Dendritic cell treated with granulocyte-macrophage colony-stimulating factor and Interleukin-4, amounts not matched to agents 40 ng/mL and 50 ng/mL, for 4 days (primary cell): ENCODE data around the gene CAPN3.

ENCODE experiments used
- H3K27ac Mint-ChIP-seq: one replicate; pipeline ENCODE4 v1.8.0; 2022; ENCODE audit warnings: mild to moderate bottlenecking, mixed read lengths
- H3K27me3 Mint-ChIP-seq: one replicate; pipeline ENCODE4 v1.8.0; 2022; ENCODE audit warnings: mild to moderate bottlenecking, mixed read lengths
- H3K36me3 Mint-ChIP-seq: one replicate; pipeline ENCODE4 v1.8.0; 2022; ENCODE audit warnings: low read depth, mixed read lengths
- H3K4me1 Mint-ChIP-seq: one replicate; pipeline ENCODE4 v1.8.0; 2022; ENCODE audit warnings: low read depth, mixed read lengths
- H3K4me3 Mint-ChIP-seq: one replicate; pipeline ENCODE4 v1.8.0; 2022; ENCODE audit warnings: mild to moderate bottlenecking, moderate library complexity, mixed read lengths
- H3K9me3 Mint-ChIP-seq: one replicate; pipeline ENCODE4 v1.8.0; 2022; ENCODE audit warnings: mixed read lengths
- intact Hi-C: fragments of 100-400 bp; cut with micrococcal nuclease; formaldehyde crosslinking; loops from one replicate; pipeline ENCODE4 v1.15.0; 2022

CAPN3 gene

DNA sequence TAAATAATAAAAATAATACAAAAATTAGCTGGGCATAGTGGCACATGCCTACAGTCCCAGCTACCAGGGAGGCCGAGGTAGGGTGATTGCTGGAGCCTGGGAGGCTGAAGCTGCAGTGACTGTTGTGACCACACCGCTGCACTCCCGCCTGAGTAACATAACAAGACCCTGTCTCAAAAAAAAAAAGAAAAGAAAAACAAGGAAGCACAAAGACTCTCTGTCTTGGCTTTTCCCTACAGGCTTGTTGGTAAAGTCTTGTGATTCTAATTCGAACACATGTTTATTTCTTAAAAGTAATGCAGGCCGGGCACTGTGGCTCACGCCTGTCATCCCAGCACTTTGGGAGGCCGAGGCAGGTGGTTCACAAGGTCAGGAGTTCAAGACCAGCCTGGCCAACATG, 60.1 kb downstream of the CAPN3 start:
- Mint-ChIP-seq H3K27ac (no peak overlapping the region), H3K4me3 (no peak overlapping the region), H3K36me3 (peaks cover 96% of the 10 kb centered on the region), H3K9me3 (no peaks in the 10 kb centered on the region), H3K27me3 (no peaks in the 10 kb centered on the region), H3K4me1 (no peaks in the 10 kb centered on the region)
- intact Hi-C loops: no loop called here

DNA sequence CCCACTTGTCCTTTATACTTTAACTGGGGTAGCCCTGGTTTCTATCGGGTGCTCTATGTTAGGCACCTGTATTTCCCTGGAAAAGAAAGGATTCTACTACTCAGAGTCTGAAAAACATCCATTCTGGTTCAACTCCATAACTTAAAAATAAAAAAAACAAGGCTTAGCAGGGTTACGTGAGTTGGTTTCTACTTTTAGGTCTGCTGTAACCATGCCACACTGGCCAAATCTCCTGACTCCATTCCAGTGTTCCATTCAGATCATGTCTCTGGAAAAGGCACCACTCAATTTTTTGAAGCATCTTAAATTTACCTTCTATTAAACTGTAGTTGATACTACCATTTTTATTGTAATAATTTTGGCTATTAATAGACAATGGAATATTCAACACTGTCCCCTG, 62.1 kb downstream of the CAPN3 start:
- Mint-ChIP-seq H3K4me3 (no peak overlapping the region), H3K9me3 (no peaks in the 10 kb centered on the region), H3K27me3 (no peaks in the 10 kb centered on the region), H3K27ac (no peak overlapping the region), H3K36me3 (peaks cover 96% of the 10 kb centered on the region), H3K4me1 (no peaks in the 10 kb centered on the region)
- intact Hi-C loops: loop anchor here (10.0 kb wide), 1 partner anchor 127 kb away; no protein-coding TSS in a partner anchor

DNA sequence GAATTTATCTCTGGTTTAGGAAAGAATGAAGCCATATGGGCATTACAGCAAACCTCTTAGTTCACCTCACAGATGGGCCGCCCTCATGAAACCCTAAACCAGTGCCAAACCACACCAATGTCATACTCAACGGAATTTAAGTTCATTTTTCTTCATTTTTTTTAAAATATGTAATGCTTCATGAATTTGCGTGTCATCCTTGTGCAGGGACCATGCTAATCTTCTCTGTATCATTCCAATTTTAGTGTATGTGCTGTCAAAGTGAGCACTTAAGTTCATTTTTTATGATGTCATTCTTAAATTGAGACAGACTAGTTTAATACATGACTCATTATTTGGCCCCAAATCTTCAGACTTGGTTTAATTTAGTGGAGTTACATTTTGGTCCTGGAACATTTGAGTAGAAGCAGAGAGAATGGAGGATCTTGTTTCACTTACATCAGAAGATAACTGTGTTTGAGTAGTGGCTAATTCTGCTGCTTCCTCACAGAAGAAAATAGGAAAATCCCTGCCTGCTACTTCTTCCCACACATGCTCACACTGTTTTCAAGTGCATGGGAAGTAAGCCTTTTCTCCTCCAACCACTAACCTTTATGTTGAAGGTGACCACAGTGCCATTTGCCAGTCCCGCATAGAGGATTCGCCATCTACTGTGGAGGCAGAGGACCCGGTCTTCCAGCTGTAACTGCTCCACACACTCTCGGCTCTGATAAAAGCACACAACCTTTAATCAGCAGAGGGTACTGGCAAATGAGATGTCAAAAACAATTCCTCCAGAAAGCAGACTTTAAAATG, 68.3 kb downstream of the CAPN3 start:
- peaks cover 97% of the 10 kb centered on the region for H3K36me3 Mint-ChIP-seq
- no peaks in the 10 kb centered on the region for H3K9me3 Mint-ChIP-seq
- no peak overlapping the region for H3K4me3 Mint-ChIP-seq
- no peak overlapping the region for H3K27ac Mint-ChIP-seq
- no peaks in the 10 kb centered on the region for H3K4me1 Mint-ChIP-seq
- H3K27me3 Mint-ChIP-seq: no peaks in the 10 kb centered on the region
- intact Hi-C loops: loop anchor here (10.0 kb wide), 1 partner anchor 133 kb away; no protein-coding TSS in a partner anchor

DNA sequence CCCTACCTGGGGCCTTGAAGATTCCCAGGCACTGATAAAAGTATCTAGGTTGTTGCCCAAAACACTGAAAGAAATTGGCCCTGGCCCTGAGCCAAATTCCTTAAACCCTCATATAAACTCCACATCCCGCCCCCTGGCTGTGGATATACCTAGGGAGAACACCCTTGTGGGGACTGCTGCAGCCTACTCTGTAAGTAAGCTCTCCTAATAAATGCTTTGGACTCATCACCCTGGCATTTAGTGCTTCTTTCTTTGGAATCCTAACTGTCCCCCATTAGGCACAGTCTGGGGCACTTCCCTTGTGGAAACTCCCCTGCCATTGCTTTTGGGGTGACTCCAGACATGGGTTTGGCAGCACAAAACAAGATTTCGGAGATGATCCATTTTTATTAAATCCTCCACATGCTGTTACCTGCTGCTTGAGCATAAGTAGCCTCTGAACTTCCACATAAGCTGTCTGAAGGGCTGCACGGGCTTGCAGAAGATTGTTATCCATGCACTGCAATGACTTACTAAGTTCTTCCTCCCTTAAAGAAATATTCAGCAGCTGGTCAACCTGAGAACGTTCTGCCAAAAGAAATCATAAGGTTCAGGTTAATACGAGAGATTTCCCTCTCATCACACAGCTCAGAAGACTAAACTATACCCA, 85.2 kb downstream of the CAPN3 start:
- peaks cover 87% of the 10 kb centered on the region for H3K36me3 Mint-ChIP-seq

DNA sequence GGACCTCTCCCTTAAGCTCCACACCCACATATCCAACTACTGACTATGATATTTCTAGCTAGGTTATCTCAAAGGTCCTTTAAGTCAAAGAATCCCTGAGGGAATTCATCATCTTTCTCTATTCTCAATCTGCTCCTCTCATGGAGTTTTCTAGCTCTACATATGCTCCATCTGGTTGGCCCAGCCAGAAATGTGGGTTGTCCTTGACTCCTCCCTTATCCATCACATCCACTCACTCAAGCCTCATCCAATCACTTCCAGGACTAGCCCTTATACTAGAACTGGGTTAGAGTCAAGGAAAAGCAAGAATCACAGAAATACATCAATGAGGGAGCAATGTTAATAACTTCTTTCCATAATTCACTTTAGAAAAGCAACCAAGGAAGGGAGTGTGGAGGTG, 86.2 kb downstream of the CAPN3 start:
- Mint-ChIP-seq H3K36me3 (peaks cover 90% of the 10 kb centered on the region), H3K27ac (no peak overlapping the region), H3K9me3 (no peaks in the 10 kb centered on the region), H3K4me3 (no peak overlapping the region), H3K27me3 (no peaks in the 10 kb centered on the region), H3K4me1 (no peaks in the 10 kb centered on the region)
- intact Hi-C loops: no loop called here

More for the DNA sequence above, 85.2 kb downstream of the CAPN3 start:
- no peak overlapping the region for H3K27ac Mint-ChIP-seq
- intact Hi-C loops: no loop called here
- no peak overlapping the region for H3K4me3 Mint-ChIP-seq
- H3K9me3 Mint-ChIP-seq: no peaks in the 10 kb centered on the region
- H3K4me1 Mint-ChIP-seq: no peaks in the 10 kb centered on the region
- no peaks in the 10 kb centered on the region for H3K27me3 Mint-ChIP-seq

DNA sequence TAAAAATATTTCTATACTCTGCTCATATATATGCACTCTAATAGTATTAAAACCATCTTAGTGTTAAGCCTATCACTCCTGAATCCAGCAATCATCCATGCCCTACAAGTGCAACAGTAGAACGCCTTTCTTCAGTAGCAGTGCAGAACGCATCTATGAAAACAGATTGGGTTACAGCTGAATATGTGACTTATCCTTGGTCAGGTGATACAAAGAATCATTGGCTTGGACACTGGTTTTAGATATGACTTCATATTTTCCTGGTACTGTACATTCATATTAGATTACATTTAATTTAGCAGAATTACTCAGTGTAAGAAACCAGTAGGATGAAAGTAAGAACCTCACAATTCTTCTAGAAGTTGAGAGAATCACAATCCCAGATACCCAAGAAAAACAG, 88.3 kb downstream of the CAPN3 start:
- intact Hi-C loops: no loop called here
- Mint-ChIP-seq H3K4me3 (no peak overlapping the region), H3K27ac (no peak overlapping the region), H3K27me3 (no peaks in the 10 kb centered on the region), H3K4me1 (no peaks in the 10 kb centered on the region), H3K36me3 (peaks cover 92% of the 10 kb centered on the region), H3K9me3 (no peaks in the 10 kb centered on the region)

DNA sequence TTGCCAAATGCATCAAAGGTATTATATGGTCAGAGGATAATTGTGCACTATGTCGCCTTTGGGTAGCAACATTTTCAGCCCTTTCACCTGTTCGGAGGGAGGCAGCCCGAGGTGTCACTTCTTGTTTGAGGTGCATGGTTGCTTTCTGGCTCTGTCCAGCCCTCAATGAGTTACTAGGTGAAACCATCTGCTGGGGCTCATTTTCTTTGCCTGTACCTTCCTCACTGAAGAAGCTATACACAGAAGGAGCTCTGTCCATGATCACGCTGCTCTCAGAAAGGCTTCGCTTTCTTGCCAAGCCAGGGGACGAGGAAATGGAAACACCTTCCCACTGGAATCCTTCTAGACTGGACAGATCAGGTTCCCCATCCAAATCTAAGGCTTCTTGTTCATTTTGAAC, 89.0 kb downstream of the CAPN3 start:
- H3K36me3 Mint-ChIP-seq: peaks cover 88% of the 10 kb centered on the region
- no peaks in the 10 kb centered on the region for H3K27me3 Mint-ChIP-seq
- no peaks in the 10 kb centered on the region for H3K9me3 Mint-ChIP-seq
- no peak overlapping the region for H3K4me3 Mint-ChIP-seq
- H3K4me1 Mint-ChIP-seq: no peaks in the 10 kb centered on the region
- no peak overlapping the region for H3K27ac Mint-ChIP-seq
- intact Hi-C loops: no loop called here

DNA sequence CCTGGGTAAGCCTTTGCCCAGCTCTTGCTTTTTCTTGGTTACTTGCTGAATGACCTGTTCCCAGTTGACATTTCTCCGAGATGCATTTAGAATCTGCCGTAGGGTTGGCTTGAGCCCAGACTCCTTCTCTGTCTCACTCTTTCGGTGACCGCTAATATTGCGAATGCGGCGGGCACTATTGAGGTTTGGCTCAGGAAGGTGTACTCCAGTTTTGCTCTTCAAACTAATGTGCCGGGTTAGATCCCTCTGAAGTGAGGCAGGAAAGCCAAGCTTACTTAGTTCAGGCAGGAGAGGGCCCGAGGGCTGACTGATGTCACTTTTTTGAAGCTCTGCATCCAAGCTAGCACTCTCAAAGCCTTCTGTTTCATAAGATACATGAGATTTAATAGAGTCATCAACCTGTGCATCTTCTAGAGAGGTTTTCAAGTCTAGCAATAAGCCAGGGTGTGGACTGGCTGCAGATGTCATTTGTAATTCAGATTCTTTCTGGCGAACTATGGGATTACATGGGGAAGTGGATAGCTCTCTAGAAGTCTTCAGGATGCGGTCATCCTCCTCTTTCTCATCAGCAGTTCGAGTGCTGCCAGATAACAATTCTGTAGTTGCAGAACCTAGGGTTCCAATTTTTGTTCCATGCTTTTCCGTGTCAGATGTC, 90.6 kb downstream of the CAPN3 start:
- H3K36me3 Mint-ChIP-seq: peaks cover 88% of the 10 kb centered on the region
- no peaks in the 10 kb centered on the region for H3K27me3 Mint-ChIP-seq

DNA sequence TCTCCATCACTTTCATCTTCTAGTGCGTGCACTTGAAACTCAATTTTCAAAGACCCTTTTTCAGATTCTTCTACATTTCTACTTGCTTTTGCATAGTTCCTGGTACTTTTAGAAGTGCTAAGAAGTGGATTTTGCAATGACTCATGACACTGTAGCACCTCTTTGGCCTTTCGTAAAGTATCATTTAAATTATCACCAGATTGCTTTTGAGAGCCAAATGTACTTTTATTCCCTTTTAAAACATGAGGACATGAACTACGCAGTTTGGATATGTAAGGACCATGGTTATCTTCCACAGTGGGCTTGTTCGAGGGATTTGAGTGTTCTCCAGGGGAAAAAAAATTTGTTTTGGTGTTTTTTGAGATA, 91.1 kb downstream of the CAPN3 start:
- no peaks in the 10 kb centered on the region for H3K9me3 Mint-ChIP-seq
- no peaks in the 10 kb centered on the region for H3K4me1 Mint-ChIP-seq
- no peaks in the 10 kb centered on the region for H3K27me3 Mint-ChIP-seq
- intact Hi-C loops: no loop called here
- no peak overlapping the region for H3K4me3 Mint-ChIP-seq
- H3K36me3 Mint-ChIP-seq: peaks cover 84% of the 10 kb centered on the region
- no peak overlapping the region for H3K27ac Mint-ChIP-seq

More for the DNA sequence above, 90.6 kb downstream of the CAPN3 start:
- Mint-ChIP-seq H3K27ac (no peak overlapping the region), H3K4me1 (no peaks in the 10 kb centered on the region), H3K4me3 (no peak overlapping the region), H3K9me3 (no peaks in the 10 kb centered on the region)
- intact Hi-C loops: no loop called here

DNA sequence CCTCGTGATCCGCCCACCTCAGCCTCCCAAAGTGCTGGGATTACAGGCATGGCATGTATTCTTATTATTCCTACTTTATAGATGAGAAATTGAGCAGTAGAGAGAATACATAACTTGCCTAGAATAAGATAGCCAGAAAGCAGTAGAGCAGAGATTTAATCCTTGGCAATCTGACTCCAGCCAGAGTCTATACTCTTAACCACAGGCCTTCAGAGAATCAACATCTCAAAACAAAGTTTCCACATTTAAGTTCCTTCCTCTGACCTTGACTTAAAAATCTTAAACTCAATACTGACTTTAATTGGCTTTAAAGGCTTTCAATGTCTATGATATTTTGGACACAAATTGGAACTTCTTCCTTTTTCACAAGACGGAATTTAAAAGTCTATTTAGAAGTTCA, 94.5 kb downstream of the CAPN3 start:
- Mint-ChIP-seq H3K4me1 (peaks cover 17% of the 10 kb centered on the region), H3K27me3 (no peaks in the 10 kb centered on the region), H3K36me3 (peaks cover 79% of the 10 kb centered on the region), H3K27ac (no peak overlapping the region), H3K4me3 (no peak overlapping the region), H3K9me3 (no peaks in the 10 kb centered on the region)
- intact Hi-C loops: no loop called here

DNA sequence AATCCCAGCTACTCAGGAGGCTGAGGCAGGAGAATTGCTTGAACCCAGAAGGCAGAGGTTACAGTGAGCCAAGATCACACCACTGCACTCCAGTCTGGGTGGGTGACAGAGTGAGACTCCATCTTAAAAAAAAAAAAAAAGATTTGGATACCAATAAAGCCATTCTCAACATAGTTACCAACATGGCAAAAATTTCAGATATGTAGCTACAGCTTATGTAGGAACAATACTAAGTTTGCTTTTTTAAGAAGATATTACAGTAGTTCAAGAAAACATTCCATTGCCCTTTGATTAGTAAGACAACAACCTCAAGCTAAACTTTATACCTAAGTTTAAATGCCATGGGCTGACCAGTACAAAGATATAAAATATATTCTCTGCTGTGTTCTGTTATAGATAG, 97.2 kb downstream of the CAPN3 start:
- H3K27ac Mint-ChIP-seq: peak overlapping the region; percentile 67
- no peaks in the 10 kb centered on the region for H3K9me3 Mint-ChIP-seq
- H3K36me3 Mint-ChIP-seq: peaks cover 70% of the 10 kb centered on the region
- no peak overlapping the region for H3K4me3 Mint-ChIP-seq
- peaks cover 17% of the 10 kb centered on the region for H3K4me1 Mint-ChIP-seq
- no peaks in the 10 kb centered on the region for H3K27me3 Mint-ChIP-seq
- intact Hi-C loops: no loop called here

DNA sequence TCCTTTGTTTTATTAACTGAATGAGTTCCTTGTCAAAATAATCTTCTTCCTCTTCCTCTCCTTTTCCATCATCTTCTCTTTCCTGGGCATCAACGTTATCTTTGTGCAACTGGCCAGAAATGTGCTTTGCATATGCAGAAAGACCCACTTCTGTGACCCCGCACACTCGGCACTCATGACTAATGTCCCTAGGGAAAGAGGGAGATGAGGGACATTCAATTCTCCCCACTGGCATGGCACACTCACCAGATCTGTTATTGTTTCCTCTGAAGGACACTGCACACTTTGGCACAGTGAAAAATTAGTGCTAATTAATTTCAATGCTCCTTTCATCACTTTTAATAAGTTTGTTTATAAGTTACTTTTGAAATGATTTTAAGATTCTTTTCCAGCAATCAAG, 97.7 kb downstream of the CAPN3 start:
- Mint-ChIP-seq H3K27me3 (no peaks in the 10 kb centered on the region), H3K9me3 (no peaks in the 10 kb centered on the region), H3K27ac (peak overlapping the region; percentile 67), H3K4me1 (peaks cover 17% of the 10 kb centered on the region), H3K36me3 (peaks cover 70% of the 10 kb centered on the region), H3K4me3 (no peak overlapping the region)
- intact Hi-C loops: no loop called here

DNA sequence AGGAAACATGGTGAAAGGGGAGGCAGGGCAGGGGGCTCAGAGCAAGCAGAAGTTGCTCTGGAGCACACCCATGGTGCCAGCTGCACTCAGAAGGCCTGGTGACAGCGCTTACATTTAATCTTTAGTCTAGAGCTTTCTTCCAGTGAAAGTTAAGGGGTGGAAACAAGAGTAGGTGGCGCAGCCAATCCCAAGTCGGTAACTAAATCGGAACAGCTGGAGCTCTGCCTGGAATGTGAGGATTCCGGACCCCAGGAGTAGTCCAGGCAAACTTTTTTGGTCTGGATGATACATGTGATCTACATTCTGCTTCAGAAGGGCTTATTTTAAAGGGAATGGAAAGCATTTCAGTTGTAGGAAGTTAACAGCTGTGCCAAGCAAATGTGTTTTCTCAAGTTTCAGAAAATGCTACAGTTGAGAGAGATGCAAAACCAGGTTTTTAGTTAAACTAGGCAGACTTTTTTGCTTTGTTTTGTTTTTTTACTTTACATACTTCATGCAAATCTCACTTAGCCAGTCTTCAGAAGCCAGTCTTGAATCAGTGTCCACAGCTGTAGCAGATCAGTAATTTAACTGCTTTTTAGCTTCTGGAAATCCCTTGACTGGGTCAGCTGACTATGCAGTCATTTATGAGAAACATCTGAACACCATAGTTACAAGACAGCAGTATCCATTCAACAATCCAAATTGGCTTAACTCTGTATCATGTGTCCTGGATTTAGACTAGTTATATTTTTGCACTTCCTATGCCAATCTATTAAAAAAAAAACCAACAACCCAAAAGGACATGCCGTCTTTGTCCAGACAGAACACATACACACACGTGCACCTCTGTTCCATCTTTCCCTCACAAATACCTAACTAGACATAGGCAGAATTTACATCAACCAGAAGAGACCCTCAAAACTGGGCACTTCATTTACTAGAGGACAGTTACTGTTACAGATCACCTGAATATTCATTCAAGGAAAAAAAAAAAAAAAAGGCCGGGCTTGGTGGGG, 98.4 kb downstream of the CAPN3 start:
- H3K36me3 Mint-ChIP-seq: peaks cover 70% of the 10 kb centered on the region
- peaks cover 17% of the 10 kb centered on the region for H3K4me1 Mint-ChIP-seq
- H3K27me3 Mint-ChIP-seq: no peaks in the 10 kb centered on the region
- no peaks in the 10 kb centered on the region for H3K9me3 Mint-ChIP-seq
- intact Hi-C loops: no loop called here
- peak overlapping the region; percentile 67 for H3K27ac Mint-ChIP-seq
- H3K4me3 Mint-ChIP-seq: no peak overlapping the region
